Stimulated activated CD4-positive, alpha-beta T cell treated with anti-CD3 and anti-CD28 coated beads, TNF-alpha, amount 100 ng/mL, for 1 hour (primary cell): ENCODE data around the gene NCAM2.
"Not testable (repeated sequence)": the region's sequence is repeated elsewhere in the genome, so short reads cannot be mapped to it uniquely, and the experiment has no call there.

Source experiments
- DNase-seq, 3 donors: peaks; one replicate each; pipeline ENCODE4 v3.0.0-alpha.2; 2020; ENCODE audit warnings: low read depth in 3 of 3, low spot score in 1 of 3

The NCAM2 gene

DNA sequence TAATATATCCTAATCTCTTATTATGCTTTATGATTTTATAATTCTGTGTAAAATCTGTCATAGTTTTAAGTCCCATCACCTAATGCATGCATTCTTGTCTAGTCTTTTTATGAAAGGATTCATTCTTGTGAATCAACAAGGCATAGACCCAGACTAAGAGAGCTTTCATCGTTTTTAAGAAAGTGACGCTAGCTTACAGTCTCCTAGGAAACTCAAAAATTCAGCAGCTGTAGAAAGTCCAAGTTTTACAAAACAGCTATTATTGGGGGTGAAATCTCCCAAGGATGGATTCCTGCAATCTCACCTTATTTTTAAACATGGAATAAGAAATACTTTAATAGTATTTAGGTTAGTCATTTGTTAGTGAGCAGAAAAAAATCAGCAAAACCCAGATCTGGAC, 104.7 kb downstream of the NCAM2 start:
- DNase-seq = no peak

DNA sequence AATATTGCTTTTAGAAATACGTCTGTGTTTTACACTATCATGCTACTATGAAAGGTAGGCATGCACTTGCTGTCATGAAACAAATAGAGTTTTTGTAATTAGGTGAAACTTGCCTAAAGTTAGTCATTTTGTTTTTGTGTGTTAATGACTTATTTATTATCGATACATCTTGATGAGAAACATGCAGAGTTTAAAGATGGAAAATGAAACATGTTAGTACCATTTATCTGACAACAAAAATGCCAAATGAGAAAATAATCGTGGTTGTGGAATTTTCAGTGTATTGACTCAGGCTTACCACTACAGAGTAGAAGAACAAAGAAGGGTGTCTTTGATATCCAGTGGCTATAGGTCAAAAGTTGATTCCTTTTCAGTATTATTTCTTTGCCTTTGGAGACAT, 105.5 kb downstream of the NCAM2 start:
- no peak for DNase-seq

DNA sequence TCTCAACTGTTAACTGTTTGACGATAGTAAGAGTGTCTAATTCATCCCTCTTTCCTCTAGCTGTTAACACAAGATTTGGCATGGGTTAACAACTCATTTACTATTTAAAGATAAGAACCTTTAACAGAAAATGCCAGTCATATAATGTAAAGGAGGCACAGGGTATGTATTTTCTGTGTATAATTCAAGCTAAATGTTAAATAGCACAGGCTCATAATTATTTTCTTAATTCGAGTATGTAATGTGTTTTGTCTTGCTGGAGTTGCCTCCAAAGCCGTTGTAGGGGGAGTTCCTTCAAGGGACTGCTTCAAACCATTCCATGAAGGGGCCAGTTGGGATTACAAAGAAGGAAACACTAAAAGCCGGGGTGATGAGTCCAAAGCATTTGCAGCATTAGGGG, 111.5 kb downstream of the NCAM2 start:
- no peak for DNase-seq

DNA sequence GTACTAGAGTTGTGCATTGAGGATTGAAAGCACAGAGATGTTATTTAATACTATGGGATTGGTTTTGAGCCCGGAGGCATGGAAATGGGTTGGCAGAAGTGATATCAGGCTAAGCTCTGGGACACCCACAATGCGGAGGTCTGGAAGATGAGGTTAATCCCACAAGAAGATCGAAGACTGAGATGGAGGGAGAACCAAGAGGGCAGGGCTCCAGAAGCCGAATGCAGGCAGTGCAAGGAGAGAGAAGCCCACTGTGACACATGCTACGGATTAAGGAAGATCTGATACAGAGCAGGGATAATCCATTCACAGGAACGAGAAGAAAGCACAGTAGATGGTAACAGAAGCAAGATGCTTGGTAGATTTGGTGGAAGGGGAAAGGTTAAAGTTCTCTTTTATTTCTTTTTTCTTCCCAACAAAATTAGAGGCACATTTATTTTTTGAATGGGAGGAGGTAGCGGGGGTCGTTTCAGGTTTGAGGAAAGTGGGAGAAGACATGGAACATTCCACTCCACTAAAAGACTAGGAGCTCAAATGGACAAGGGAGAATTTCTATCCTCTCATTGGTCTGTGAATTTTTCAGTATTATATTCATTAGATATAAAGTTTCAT, 113.2 kb downstream of the NCAM2 start:
- DNase-seq = no peak

DNA sequence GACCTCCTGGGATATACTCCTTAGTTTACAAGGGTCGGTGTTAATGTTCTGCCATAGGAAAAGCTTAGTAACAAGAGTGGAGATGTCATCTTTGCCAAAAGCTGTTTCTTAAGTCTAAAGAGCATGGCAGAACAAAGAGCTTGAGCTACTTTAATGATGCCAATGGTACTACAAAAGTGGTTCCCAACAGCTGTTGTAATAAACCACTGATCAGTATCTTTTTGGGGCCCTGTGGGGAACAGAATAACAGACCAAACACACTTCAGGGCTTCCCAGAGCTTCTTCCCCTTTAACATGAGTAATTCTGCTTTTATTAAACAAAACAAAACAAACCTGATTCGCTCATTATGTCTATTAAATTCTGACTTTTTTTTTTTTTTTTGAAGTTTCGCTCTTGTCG, 116.3 kb downstream of the NCAM2 start:
- no peak for DNase-seq

DNA sequence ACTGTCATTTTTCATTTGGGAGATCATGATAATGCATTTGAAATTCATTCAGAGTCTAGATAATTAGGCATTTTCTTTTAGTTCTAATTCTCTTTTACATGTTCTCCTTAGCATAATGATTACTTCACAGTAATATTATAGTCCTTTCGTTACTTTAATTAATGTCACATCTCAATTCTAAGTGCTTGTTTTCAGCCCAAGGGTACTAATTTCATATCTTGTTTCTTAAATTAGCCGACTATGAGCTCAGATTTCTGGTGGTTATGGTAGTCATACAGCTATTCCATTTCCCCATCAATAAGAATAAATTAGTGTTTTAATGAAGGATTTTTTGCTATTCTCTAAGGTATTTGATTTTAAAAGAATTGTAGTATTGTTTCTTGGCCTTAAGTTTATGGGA, 120.9 kb downstream of the NCAM2 start:
- no peak for DNase-seq

DNA sequence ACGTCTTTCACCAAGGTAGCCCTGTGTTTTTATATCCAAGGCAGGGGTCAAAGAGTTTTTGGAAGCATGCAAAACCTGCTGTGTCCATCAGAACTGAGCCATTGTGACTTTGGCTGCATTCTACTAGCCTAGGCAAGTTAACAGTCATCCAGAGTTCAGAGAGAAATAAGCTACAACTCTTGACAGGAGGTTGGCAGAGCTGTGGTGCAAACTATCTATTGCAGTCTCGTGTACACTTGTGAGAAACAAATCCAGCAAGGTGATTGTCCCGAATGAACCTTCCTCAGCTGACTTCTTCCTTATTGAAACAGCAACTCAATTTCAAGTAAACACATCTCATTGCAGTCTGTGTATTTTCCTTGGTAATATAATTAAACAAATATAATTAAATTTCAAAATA, 124.5 kb downstream of the NCAM2 start:
- no peak for DNase-seq

DNA sequence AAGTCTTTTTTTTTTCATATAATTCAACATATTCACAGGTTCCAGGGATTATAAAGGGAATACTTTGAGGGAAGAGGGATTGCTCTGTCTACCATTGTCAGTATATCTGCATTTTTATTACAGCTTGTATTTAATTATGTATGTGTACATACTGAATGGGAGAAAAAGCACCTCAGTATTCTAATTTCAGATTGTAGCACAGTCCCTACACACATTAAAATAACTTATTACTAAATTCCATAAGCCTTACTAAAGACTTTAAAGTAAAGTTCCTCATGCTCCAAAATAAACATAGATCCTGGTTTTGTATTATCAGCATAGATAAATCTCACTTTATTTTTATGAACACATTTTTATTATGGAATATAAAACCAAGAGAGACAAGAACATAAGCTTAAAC, 134.2 kb downstream of the NCAM2 start:
- no peak for DNase-seq

DNA sequence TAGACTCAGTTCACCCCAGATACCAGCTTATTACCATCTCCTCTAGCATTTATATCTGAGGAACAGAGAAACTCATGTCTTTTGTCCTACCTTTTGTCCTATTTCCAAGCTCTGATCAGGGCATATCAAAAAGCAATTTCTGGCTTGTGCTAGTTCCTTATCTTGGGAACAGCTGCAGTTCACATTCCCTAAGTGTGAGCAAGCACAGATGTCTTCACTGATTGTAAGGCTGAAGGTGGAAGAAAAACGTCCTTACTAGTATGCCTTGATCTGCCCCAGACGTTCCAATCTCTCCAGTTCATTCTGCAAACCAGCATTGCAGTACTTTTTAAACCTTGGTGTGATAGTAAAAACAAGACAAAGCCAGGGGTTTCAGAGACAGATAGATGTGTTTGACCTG, 139.8 kb downstream of the NCAM2 start:
- DNase-seq = no peak

DNA sequence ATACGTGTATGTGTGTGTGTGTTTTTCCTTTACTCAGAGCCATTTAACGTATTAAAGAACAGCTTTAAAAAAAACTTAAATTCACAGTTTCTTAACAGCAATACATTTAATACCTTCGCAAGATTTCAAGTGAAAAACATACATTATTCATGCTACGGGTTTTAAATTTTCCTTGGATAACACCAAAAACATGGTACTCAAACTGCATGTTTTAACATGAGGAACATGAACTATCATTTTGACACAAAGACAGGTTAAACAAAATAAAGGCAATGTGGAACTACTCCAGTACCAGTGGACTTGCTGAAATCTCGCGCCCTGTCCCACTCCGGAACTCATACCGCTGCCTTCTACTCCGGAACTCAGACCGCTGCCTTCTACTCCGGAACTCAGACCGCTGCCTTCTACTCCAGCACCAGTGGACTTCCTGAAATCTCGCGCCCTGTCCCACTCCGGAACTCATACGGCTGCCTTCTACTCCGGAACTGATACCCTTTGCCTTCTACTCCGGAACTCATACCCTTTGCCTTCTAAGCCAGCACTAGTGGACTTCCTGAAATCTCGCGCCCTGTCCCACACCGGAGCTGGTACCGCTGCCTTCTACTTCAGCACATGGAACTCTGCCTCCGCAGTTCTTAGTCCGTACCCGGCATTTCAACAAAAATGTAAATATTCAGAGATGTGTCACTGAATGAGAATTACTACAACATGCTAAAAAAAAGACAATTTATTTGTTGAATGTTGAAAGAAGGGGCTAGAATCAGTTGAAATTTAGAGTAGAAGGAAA, 148.6 kb downstream of the NCAM2 start:
- no peak for DNase-seq

DNA sequence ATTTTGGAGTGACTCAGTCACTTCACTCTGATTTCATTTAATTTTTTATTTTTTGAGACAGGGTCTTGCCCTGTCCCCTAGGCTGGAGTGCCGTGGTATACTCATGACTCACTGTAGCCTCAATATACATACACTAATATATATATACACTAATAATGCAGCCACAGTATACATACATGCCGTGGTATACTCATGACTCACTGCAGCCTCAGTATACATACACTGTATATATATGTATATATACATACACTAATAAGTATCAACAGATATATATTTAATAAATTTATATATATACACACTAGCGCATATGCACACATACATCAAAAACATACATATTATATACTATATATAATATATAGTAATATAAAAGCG, 149.2 kb downstream of the NCAM2 start:
- no peak for DNase-seq

DNA sequence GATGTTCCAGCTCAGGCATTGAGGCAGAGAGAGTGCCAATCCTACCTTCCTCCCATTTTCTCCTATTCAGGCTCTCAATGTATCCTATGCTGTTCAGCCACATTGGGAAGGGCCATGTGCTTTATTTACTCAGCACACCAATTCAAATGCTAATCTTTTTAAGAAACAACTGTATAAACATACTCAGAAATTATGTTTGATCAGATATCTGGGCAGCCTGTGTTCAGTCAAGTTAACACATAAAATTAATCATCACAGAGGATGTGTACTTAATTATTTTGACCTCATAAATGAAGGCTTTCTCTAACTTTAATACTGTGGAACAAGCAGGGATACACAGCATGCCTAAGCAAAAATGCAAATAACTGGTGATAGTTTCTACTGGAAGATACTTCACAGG, 149.8 kb downstream of the NCAM2 start:
- no peak for DNase-seq

DNA sequence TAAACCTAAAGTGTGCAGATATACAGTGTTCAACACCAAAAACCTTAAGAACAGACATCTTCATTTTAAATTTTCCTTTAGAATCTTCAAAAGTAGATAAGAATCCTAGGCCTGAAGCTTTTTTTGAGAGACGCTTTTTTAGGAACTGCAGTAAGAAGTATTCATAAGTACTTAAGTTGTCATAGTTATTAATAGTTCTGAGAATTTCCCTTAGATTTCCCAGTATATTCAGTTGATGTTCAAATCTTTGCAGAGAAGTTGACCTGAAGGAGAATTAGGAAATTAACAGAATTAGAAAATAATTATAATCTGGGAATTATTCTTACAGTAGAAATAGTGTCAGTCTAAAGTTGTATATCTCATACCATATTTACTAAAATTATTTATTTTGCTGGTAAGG, 150.3 kb downstream of the NCAM2 start:
- no peak for DNase-seq

DNA sequence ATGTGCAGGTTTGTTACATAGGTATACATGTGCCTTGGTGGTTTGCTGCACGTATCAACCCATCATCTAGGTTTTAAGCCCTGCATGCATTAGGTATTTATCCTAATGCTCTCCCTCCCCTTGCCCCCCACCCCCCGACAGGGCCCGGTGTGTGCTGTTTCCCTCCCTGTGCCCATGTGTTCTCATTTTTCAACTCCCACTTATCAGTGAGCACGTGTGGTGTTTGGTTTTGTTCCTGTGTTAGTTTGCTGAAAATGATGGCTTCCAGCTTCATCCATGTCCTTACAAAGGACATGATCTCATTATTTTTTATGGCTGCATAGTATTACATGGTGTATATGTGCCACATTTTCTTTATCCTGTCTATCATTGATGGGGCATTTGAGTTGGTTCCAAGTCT, 151.2 kb downstream of the NCAM2 start:
- DNase-seq = not testable (repeated sequence)

DNA sequence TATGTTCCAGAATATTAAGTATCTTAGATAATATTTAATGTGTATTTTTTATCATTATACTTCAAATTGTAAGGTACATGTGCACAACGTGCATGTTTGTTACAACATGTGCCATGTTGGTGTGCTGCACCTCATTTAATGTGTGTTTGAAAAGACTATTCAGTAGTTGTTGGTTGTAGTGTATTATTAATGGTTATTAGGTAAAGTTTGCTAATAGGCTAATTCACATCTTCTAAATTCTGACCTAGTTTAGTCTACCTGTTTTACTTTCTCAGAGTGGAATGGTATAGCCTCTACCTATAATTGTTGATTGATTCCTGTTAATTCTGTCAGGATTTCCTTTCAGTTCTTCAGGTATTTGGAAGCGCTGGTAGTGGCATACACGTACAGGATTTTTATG, 153.0 kb downstream of the NCAM2 start:
- DNase-seq = no peak

DNA sequence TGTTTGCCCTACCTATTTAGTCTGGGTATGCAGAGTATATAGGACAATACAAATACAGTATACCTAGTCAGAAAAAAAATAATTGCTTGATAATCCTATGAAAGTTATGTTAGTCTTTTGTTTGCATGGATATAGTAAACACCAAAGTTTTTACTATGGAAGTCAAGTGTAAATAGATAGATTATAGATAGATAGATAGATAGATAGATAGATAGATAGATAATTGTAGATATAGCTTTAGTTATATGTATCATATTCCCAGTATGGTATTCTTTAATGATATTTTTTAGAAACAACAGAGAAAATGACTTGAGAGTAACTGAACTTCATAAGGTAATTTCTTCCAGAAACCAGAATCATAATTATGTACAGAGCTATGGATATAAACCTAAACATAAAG, 158.2 kb downstream of the NCAM2 start:
- DNase-seq = no peak

DNA sequence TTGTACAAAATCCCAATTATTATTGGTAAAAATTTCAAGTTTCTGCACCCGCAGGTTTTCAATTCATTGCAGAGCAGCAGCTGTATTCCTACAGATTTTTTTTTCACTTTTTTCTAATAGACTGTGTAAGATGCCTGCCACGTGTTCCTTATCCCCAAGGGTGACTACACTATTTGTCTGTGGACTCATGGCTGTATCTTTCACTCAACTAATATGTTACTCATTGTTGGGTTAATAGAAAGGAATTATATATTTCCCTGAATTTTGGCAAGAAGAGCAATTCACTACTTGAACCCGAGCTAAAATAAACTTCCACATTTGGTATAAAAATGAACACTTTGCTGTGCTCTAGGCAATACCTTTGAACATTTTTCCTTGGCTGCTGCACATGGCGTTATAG, 158.7 kb downstream of the NCAM2 start:
- no peak for DNase-seq

DNA sequence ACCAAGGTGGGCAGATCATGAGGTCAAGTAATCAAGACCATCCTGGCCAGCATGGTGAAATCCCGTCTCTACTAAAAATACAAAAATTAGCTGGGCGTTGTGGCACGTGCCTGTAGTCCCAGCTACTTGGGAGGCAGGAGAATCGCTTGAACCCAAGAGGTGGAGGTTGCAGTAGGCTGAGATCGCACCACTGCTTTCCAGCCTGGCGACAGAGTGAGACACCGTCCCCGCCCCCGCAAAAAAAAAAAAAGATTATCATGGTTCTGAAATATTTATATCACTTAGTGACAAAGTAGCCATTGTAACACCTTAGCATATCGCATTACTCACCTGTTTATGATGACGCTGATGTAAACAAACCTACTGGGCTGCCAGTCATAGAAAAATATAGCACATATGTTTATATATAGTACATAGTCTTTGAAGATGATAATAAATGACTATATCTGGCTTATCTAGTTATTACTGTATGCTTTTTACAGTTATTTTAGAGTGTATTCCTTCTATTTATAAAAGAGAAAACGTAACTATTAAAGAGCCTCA, 160.2 kb downstream of the NCAM2 start:
- DNase-seq = no peak

DNA sequence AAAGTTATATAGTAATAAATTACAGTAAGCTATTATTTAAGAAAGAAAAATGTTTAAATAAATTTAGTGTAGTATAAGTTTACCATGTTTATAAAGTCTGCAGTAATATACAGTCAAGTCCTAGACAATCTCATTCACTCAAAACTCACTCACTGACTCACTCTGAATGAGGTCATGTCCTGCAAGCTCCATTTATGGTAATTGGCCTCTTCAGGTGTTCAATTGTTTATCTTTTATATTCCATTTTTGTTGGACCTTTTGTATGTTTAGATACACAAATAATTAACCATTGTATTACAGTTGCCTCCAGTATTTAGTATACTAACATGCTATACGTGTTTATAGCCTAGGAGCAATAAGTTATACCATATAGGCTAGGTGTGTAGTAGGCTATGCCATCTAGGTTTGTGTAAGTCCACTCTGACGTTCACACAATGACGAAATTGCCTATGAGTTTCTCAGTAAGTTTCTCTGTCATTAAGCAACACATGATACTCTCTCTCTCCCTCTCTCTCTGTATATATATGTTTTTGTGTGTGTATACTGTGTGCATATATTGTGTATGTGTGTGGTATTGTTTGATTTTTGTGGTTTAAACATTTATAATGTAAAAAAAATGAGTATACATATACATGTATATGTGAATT, 161.2 kb downstream of the NCAM2 start:
- DNase-seq = no peak

DNA sequence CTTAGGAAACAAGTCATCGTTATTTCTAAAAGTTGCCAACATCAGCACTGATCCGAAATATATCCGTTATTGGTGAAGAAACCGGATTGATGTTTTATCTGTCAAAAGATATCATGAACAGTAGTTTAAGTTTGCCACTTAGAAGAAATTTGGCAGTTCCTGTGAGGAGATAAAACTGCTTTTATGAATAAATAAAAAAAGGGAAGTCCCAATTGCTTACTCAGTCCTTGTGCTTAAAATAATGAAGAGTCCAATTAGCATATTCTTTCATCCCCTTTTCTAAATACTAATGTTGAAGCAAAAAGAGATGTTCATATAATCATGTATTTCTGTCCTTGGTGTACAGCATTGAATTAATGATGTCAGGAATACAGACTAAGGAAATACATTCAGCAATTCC, 164.6 kb downstream of the NCAM2 start:
- DNase-seq = no peak

DNA sequence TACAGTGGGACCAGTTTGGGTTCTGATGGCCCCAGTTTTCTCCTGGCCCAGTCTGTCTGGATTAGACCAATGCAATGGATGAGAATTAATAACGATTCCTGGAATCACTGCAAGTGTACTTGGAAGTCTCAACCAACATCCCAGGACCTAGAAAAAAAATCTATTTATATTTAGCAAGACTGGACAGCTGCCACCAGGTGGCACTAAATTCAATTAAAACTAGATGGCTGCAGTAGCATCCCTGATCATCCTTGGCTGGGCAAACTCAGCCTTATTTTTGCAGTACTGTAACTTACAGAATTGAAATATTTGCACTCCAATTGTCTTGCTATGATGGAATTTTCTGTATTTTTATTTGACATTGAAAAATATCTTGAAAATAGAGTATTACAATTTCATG, 165.7 kb downstream of the NCAM2 start:
- no peak for DNase-seq

DNA sequence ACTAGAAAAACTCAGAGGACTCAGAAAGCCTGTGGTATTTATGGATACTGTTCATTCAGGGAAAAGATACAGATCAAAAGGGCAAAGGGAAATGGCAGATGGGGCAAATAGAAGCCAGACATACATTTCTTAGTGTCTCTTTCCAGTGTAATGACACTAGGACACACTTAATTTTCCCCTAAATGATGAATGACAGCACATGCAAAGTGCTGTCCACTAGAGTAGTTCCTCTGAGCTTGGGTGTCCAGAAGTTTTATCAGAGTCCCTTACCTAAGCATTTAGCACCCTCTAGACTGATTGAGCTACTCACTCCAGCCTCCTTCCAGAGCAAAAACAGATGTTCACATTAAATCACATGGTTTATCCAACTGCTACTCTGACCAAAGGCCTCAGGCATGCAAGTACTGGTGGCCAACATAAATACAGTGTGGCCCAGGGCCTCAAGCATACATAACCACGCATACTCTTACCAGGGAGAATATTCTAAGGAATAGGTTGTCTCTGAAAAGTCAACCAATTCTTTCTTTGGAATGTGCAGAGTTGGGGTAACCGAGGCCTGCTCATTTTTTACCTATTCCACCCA, 166.9 kb downstream of the NCAM2 start:
- no peak for DNase-seq
